BE2C (cell line): ENCODE data around the gene ANO9.
"Not testable (repeated sequence)": the region's sequence is repeated elsewhere in the genome, so short reads cannot be mapped to it uniquely, and the experiment has no call there.

Experiments used
- DNase-seq: peaks from one replicate; pipeline ENCODE4 v3.0.0-alpha.2; 2020
- H3K27me3 ChIP-seq: fragments of 250-450 bp; sonication (Bioruptor Pico); 2 replicates; pipeline ENCODE4 v1.5.1; 2020; ENCODE audit warnings: mild to moderate bottlenecking
- H3K36me3 ChIP-seq: fragments of 250-450 bp; sonication (Bioruptor Pico); 2 replicates; pipeline ENCODE4 v1.5.1; 2020; ENCODE audit warnings: mild to moderate bottlenecking
- H3K4me1 ChIP-seq: fragments of 250-450 bp; sonication (Bioruptor Pico); 2 replicates; pipeline ENCODE4 v1.5.1; 2020
- H3K4me3 ChIP-seq: 2 replicates; pipeline ENCODE4 v1.5.1; 2011; ENCODE audit warnings: low read depth, low read length
- H3K9me3 ChIP-seq: fragments of 250-450 bp; sonication (Bioruptor Pico); 2 replicates; pipeline ENCODE4 v1.5.1; 2020
- CTCF ChIP-seq: IDR thresholded peaks from 2 replicates; pipeline ENCODE4 v1.5.1; 2012; ENCODE audit warnings: mild to moderate bottlenecking, low read depth, low read length

The ANO9 gene

DNA sequence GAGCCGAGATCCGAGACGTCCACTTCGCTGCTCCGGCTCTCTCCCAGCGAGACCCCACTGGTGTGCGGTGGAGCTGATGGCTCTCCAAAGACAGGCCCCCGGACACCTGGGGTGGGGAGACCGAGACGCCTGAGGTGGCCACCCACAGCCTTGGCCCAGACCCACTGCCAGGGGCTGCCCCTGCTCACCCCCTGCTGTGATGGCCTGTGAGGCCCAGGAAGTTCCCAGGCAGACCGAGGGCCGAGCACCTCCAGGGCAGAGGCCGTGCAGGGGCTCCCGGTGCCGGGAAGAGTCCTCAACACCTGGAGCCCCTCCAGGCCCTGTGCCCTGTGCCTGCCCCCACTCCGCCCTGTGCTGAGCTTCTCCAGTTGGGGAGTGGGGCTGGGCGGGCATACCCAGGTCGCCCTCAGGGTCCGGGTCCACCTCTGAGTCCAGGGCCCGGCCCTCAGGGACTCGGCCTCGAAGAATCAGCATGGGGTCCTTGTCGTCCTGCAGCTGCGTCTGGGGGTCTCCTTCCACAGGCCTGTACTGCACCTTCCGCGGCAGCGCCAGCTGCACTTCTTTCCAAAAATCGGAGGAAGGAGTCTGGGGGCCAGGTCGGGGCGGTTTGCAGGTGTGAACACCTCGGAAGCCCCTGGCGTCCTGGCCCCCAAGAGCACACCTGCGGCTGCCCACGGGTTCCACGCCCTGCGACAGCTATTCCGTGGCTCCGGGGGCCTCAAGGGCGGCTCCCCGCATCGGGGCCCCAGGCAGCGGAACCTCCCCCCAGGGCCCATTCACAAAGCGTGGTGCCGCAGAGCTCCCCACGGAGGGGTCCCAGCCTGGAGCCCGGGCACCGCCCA, 35.6 kb downstream of the ANO9 start:
- Histone ChIP-seq H3K4me1 (no peaks in the 10 kb centered on the region), H3K36me3 (no peaks in the 10 kb centered on the region), H3K9me3 (no peaks in the 10 kb centered on the region), H3K27me3 (no peaks in the 10 kb centered on the region), H3K4me3 (peak overlapping the region; percentile 34)
- no peak for DNase-seq
- TF ChIP-seq CTCF: no peak

- H3K9me3 ChIP-seq: no peaks in the 10 kb centered on the region
- no peaks in the 10 kb centered on the region for H3K4me1 ChIP-seq
- no peaks in the 10 kb centered on the region for H3K36me3 ChIP-seq
- no peak for TF ChIP-seq CTCF
- H3K27me3 ChIP-seq: no peaks in the 10 kb centered on the region
- no peak overlapping the region for H3K4me3 ChIP-seq
- no peak for DNase-seq
Measured at GRCh38 chr11:405323-405953, 36.4 kb downstream of the ANO9 start.

DNA sequence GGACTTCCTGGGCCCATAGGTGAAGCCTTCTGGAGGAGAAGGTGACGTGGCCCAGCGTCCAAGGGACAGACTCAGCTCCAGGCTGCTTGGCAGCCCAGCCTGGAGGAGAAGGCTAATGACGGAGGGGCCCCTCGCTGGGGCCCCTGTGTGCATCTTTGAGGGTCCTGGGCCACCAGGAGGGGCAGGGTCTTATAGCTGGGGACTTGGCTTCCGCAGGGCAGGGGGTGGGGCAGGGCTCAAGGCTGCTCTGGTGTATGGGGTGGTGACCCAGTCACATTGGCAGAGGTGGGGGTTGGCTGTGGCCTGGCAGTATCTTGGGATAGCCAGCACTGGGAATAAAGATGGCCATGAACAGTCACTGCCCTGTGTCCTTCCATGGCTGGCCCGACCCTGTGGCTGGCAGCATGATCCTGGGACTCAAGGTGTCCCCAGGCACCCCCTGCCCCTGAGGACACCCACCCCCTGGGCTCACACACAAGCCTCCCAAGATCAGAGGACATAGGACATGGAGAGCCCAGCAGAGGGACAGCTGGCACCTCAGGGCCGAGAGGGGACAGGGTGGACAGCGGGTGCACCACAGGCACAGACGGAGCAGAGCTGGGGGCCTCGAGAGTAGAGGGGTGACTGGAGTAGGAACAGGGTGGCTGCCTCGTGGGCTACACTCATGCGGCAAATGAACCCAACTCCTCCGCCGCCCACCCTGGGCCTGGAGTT, 37.1 kb downstream of the ANO9 start:
- Histone ChIP-seq H3K9me3 (no peaks in the 10 kb centered on the region), H3K4me3 (no peak overlapping the region), H3K36me3 (no peaks in the 10 kb centered on the region), H3K27me3 (no peaks in the 10 kb centered on the region), H3K4me1 (no peaks in the 10 kb centered on the region)
- DNase-seq: no peak
- TF ChIP-seq CTCF: no peak

DNA sequence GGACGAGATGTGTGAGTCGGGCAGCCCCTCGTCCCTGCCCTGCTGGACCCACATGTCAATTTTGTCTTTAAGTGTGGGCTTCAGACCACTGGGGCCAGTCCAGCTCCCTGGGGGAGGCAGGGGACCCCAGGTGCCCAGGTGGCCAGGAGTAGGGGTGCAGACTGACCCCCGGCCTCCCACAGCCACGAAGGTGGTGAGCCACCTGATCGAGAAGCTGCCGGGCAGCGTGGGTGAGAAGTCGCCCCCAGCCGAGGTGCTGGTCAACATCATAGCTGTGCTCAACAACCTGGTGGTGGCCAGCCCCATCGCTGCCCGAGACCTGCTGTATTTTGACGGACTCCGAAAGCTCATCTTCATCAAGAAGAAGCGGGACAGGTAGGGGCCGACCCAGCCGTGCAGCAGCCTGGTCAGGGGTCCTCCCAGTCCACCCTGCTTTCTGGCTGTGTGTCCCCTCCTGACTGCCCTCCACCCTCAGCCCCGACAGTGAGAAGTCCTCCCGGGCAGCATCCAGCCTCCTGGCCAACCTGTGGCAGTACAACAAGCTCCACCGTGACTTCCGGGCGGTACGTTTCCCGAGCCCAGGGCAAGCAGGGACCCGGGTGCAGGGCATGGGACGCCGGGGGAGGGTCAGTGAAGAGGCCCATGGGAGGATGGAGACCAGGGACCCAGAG, 37.9 kb downstream of the ANO9 start:
- Histone ChIP-seq H3K9me3 (no peaks in the 10 kb centered on the region), H3K4me1 (no peaks in the 10 kb centered on the region), H3K36me3 (no peaks in the 10 kb centered on the region), H3K27me3 (no peaks in the 10 kb centered on the region), H3K4me3 (no peak overlapping the region)
- TF ChIP-seq CTCF: no peak
- no peak for DNase-seq

GRCh38 chr11:403021-403760, 38.6 kb downstream of the ANO9 start:
- no peak for TF ChIP-seq CTCF
- Histone ChIP-seq H3K4me3 (no peak overlapping the region), H3K36me3 (no peaks in the 10 kb centered on the region), H3K4me1 (no peaks in the 10 kb centered on the region), H3K27me3 (no peaks in the 10 kb centered on the region), H3K9me3 (no peaks in the 10 kb centered on the region)
- no peak for DNase-seq

DNA sequence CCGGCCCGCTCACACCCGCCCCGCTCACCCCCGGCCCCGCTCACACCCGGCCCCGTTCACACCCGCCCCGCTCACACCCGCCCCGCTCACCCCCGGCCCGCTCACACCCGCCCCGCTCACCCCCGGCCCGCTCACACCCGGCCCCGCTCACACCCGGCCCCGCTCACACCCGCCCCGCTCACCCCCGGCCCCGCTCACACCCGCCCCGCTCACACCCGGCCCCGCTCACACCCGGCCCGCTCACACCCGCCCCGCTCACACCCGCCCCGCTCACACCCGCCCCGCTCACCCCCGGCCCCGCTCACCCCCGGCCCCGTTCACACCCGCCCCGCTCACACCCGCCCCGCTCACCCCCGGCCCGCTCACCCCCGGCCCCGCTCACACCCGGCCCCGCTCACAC, 40.6 kb downstream of the ANO9 start:
- not testable (repeated sequence) for H3K9me3 ChIP-seq, H3K4me3 ChIP-seq, H3K27me3 ChIP-seq, H3K4me1 ChIP-seq, DNase-seq, H3K36me3 ChIP-seq
